Thymus (tissue), 11 donors: Measurements from ENCODE around the gene HHAT. TPM values are rescaled to one million over a fixed set of nuclear protein-coding genes. Genes with fewer than 3 reads are reported as not detected.

Experiments used
- DNase-seq, 9 donors: peaks; one replicate each; pipeline ENCODE4 v3.0.0-alpha.2; 2013; ENCODE audit warnings: low spot score in 9 of 9, low read depth in 6 of 9, missing footprints in 1 of 9
- H3K27ac ChIP-seq, 2 donors: one replicate each; pipeline ENCODE4 v1.5.1; 2013; ENCODE audit warnings: control low read depth in 1 of 2, low read depth in 1 of 2, low read length in 1 of 2, mild to moderate bottlenecking in 1 of 2, moderate library complexity in 1 of 2
- H3K27me3 ChIP-seq, 2 donors: one replicate each; pipeline ENCODE4 v1.5.1; 2013; ENCODE audit warnings: low read length in 1 of 2; ENCODE audit not compliant: control insufficient read depth in 2 of 2, insufficient read depth in 1 of 2
- H3K36me3 ChIP-seq, 2 donors: one replicate each; pipeline ENCODE4 v1.5.1; 2013; ENCODE audit warnings: low read length in 1 of 2, mild to moderate bottlenecking in 1 of 2, moderate library complexity in 1 of 2; ENCODE audit not compliant: control insufficient read depth in 2 of 2, insufficient read depth in 2 of 2
- H3K4me1 ChIP-seq, 2 donors: one replicate each; pipeline ENCODE4 v1.5.1; 2013; ENCODE audit warnings: low read length in 2 of 2; ENCODE audit not compliant: control insufficient read depth in 2 of 2, insufficient read depth in 2 of 2
- H3K4me3 ChIP-seq, 2 donors: one replicate each; pipeline ENCODE4 v1.5.1; 2013; ENCODE audit warnings: low read length in 2 of 2, control low read depth in 1 of 2, mild to moderate bottlenecking in 1 of 2
- H3K9me3 ChIP-seq, 2 donors: one replicate each; pipeline ENCODE4 v1.5.1; 2013; ENCODE audit warnings: low read length in 1 of 2, mild to moderate bottlenecking in 1 of 2; ENCODE audit not compliant: control insufficient read depth in 2 of 2, insufficient read depth in 1 of 2
- WGBS: extraction: QIAGEN DNeasy Blood & Tissue Kit; methylation state at CpG from one replicate; pipeline ENCODE4 v1.1.7; 2013; 5-methylcytosine and 5-hydroxymethylcytosine counted together
- polyA plus RNA-seq: library from polyadenylated mRNA; stranded (reverse); fragments of 200-250 nt; gene quantifications from one replicate; pipeline ENCODE4 v1.2.3, GENCODE V29; 2013
- total RNA-seq: library from RNA; stranded (reverse); fragments of 120-200 nt; gene quantifications from one replicate; pipeline ENCODE4 v1.2.4, GENCODE V29; 2013
- donor health status: healthy.

HHAT gene
- total and polyA plus RNA-seq, 2 donors: 3.7 to 5.7 TPM

DNA sequence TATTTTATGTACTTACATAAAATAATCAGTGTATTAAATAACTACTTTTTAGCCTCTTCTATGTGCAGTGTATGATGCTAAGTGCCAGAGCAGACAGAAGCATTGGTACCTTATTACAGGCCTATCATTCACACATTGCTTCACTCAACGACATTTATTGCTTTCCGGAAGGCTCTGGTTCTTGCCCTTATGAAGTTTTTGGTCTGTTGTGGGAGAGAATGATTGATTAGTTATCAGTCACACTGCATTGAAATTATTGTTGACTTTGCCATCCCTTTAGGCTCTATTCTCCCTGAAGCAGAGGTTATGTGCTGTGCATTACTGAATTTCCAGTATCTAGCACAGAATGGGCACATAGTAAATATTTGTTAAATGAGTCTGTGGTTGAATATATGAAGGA, 178.0 kb downstream of the HHAT start:
- H3K4me3 ChIP-seq: no peak overlapping the region
- H3K27ac ChIP-seq: no peak overlapping the region
- H3K4me1 ChIP-seq: no peaks in the 10 kb centered on the region
- over 99% methylated on average over 2 of the region's 2 CpGs for WGBS
- no peak for DNase-seq
- H3K36me3 ChIP-seq: no peaks in the 10 kb centered on the region
- H3K9me3 ChIP-seq: no peaks in the 10 kb centered on the region
- no peaks in the 10 kb centered on the region for H3K27me3 ChIP-seq

DNA sequence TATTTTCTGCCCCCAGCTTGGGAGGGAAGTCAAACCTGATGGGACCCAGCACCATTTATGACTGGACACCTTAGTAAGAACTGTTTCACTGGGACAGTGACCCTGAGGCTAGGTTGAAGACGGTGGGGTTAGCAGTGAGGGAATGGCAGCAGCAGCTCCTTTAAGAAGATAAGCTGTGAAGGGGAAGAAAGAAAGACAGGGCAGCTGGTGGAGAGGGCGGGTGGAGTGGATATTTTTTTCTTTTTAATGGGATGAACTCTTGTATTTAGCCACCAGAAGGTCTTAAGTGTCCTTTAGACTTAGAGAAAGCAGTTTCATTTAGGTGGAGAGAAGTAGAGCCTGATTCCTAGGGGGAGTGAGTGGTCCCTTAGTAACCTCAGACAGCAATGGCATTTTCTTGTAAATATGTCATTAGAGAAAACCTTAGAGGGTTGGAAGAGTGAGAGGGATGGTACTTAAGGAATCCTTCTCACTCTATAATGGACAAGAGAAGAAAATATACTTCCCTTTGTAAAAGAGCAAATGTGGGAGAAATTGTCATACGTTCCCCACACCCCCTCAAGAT, 187.5 kb downstream of the HHAT start:
- WGBS: 95% methylated on average over 3 of the region's 3 CpGs
- Histone ChIP-seq H3K4me1 (no peaks in the 10 kb centered on the region), H3K27me3 (no peaks in the 10 kb centered on the region), H3K27ac (no peak overlapping the region), H3K4me3 (no peak overlapping the region), H3K36me3 (no peaks in the 10 kb centered on the region), H3K9me3 (no peaks in the 10 kb centered on the region)
- no peak for DNase-seq

DNA sequence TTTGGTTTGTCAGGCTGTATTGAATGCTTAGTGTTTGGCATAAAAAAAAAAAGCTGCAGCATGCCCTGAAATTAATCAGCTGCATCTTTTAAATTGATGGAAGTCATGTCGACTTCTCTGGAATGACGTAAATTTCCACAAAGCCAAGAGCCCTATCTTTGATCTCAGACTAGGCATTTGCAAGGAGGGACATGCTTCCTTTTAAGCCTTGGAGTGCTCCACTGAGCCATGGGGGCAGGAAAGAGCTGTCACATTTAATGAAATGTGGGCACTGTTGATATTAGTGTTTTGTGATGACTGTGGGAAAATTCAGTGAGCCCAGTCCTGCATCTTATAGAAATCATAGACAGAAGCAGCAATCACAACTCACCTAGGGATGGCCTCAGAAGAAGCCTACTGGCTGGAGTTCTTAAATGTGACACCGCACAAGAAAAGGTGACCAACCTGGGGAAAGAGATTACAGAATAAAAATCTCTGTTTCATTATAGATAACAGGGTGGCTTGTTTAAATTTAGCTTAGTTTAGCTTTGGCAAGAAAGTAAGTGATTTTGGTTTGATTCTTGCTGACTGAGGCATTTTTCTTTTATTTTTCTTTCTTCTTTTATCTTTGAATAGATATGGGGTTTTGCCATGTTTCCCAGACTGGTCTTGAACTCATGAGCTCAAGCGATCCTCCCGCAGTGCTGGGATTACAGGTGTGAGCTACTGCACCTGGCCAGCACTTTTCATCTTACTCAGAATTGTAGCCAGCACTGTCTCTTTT, 188.2 kb downstream of the HHAT start:
- H3K4me3 ChIP-seq: no peak overlapping the region
- no peaks in the 10 kb centered on the region for H3K36me3 ChIP-seq
- H3K27me3 ChIP-seq: no peaks in the 10 kb centered on the region
- no peak overlapping the region for H3K27ac ChIP-seq
- WGBS: 79% methylated on average over 5 of the region's 5 CpGs
- DNase-seq: no peak
- H3K4me1 ChIP-seq: no peaks in the 10 kb centered on the region
- no peaks in the 10 kb centered on the region for H3K9me3 ChIP-seq

DNA sequence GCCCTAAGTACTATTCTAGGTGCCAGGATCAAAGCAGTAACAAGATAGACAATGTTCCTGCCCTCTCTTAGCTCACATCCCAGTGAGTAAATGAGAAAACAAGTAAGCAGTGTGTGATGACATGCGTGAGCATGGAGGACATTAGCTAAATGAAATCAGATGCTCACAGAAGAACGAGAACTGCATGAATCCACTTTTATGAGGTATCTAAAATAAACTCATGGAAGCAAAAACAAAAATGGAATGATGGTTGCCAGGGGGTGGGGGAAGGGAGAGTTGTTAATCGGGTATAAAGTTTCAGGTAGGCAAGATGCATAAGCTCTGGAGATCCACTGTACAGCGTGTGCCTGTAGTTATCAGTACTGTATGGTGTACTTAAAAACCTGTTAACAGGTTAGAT, 195.1 kb downstream of the HHAT start:
- Histone ChIP-seq H3K9me3 (no peaks in the 10 kb centered on the region), H3K4me1 (no peaks in the 10 kb centered on the region), H3K27ac (no peak overlapping the region), H3K27me3 (no peaks in the 10 kb centered on the region), H3K4me3 (no peak overlapping the region), H3K36me3 (no peaks in the 10 kb centered on the region)
- 97% methylated on average over 4 of the region's 4 CpGs for WGBS
- DNase-seq: no peak

DNA sequence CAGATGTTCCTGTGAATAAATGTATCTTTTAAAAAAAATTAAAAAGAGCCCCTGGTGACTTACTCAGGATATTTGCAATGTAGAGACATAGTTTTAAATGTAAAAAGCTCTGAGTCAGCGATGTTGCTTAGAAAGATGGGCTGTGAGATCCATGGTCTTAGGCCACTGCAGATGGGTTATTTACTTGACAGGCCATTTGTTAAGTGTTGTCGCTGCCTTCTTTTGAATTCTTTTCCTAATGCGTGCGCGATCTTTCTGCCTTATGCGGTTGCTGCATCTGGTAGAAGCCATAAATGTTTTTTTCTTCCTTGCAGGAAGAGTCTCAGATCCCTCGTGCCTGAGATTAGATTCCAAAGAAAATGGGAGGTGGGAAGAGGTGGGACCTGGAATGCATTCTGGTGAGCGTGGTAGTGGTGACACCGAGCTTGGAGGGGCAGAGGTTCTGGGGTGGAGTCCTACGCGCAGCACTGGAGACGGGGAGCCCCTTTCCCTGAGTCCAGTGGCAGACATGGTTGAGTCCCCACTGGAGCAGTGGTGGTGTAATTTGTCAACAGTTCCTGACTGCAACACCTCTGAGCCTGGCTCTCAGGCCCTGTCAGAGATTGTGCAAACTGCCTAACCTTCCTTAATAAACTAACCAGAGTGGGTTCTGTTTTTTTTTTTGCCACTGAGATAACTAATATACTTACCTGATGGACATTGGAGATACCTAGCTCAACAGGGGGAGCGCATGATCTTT, 197.2 kb downstream of the HHAT start:
- no peaks in the 10 kb centered on the region for H3K36me3 ChIP-seq
- DNase-seq: no peak
- no peaks in the 10 kb centered on the region for H3K4me1 ChIP-seq
- 94% methylated on average over 13 of the region's 13 CpGs for WGBS
- no peak overlapping the region for H3K4me3 ChIP-seq
- no peaks in the 10 kb centered on the region for H3K9me3 ChIP-seq
- H3K27ac ChIP-seq: no peak overlapping the region
- H3K27me3 ChIP-seq: no peaks in the 10 kb centered on the region

DNA sequence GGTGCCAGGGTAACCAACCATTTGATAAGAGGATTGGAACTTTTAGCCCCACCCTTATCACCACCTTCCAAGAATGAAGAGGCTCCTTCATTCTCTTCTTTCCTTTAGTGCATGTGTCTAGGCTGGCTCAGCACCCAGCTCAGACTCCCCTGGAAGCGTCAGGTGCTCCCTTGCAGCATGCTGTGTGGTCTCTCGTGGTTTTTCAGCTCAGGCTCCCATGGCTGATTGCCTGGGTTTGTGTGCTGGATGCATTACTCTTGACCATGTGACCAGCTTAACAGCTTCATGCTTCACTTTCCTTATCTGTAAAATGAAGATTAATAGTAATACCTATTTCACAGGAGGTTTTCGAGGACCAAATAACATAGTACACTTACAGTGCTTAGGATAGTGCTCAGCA, 198.4 kb downstream of the HHAT start:
- Histone ChIP-seq H3K27me3 (no peaks in the 10 kb centered on the region), H3K4me1 (no peaks in the 10 kb centered on the region), H3K27ac (no peak overlapping the region), H3K36me3 (no peaks in the 10 kb centered on the region), H3K4me3 (no peak overlapping the region), H3K9me3 (no peaks in the 10 kb centered on the region)
- DNase-seq: no peak
- 84% methylated on average over 3 of the region's 3 CpGs for WGBS

DNA sequence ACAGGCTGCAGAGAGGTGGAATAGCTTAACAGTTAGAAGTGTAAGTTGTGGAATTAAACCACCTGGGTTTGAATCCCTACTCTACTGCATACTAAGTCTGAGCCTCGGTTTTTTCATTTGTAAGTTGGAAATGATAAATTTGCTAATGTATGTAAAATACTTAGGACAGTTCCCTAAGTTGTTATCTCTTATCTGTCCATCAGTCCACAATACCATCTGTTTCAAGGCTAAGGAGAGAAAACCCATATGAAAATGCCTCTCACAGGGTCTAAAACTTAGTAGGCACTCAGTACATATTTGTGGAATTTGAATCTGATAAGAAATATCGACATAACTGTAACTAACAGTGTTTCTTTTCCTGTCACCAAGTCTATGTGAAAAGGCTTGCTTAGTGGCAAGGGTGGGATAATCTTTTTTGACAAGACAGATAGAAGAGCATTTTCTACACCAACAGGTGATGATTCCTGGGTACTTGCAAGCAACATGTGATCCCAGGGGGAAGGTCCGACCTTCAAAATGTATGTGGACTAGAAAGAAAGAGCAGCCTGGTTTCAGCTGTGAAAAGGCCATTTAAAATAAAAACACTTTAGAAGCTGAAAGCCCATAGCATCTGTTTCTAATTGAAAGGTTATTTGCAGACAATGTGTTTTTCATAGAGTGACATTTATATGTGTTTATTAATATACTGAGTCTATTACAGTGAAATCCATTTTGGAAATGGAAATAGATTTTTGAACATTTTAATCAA, 202.9 kb downstream of the HHAT start:
- H3K9me3 ChIP-seq: no peaks in the 10 kb centered on the region
- no peaks in the 10 kb centered on the region for H3K27me3 ChIP-seq
- 95% methylated on average over 3 of the region's 3 CpGs for WGBS
- DNase-seq: no peak
- H3K4me3 ChIP-seq: no peak overlapping the region
- H3K27ac ChIP-seq: no peak overlapping the region
- no peaks in the 10 kb centered on the region for H3K4me1 ChIP-seq
- H3K36me3 ChIP-seq: no peaks in the 10 kb centered on the region

DNA sequence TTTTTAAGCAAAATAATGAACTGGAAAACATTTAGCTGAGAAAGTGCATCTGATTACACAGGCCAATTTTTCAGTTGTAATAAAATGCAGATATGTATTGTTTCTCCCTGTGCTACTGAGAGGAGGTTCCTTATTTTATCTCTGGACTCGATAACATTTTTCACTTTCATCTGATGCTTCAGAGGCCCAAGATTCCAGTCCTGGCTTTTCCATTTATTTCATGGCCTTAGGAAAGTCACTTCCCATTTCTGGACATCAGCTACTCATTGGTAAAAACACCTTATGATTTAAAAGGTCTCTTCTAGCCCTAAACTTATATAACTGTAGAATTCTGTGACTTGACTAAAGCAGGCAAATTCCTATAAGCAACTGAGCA, 203.5 kb downstream of the HHAT start:
- Histone ChIP-seq H3K4me3 (no peak overlapping the region), H3K27me3 (no peaks in the 10 kb centered on the region), H3K27ac (no peak overlapping the region), H3K36me3 (no peaks in the 10 kb centered on the region), H3K4me1 (no peaks in the 10 kb centered on the region), H3K9me3 (no peaks in the 10 kb centered on the region)
- DNase-seq: no peak
- 97% methylated on average over 1 of the region's 1 CpG for whole genome bisulfite sequencing

DNA sequence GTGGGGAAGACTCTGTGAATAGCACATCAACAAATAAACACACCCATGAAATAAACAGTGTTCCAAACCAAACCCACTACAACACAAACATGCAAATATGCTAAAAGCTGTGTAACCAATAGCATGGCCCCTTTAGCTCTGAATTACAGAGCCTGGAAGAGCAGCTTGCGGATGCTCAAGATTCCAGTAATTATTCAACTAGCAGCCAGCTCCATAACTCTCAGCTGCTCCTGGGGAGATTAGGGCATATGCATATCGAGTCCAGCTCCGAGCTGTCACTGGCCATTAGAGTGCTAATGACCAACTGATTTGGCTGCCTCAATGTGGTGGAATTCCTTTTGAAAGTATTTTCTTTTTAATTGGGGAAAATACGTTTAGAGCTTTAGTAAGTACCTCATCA, 207.1 kb downstream of the HHAT start:
- H3K27ac ChIP-seq: no peak overlapping the region
- WGBS: 95% methylated on average over 4 of the region's 4 CpGs

More for the DNA sequence above, 207.1 kb downstream of the HHAT start:
- Histone ChIP-seq H3K9me3 (no peaks in the 10 kb centered on the region), H3K27me3 (no peaks in the 10 kb centered on the region), H3K4me1 (no peaks in the 10 kb centered on the region), H3K36me3 (no peaks in the 10 kb centered on the region), H3K4me3 (no peak overlapping the region)
- no peak for DNase-seq
